Karpas-422 (cell line): ENCODE data around the gene CDC42SE1. TPM values are rescaled to one million over a fixed set of nuclear protein-coding genes. Genes with fewer than 3 reads are reported as not detected.

Experiments used
- DNase-seq: peaks from one replicate; pipeline ENCODE4 v3.0.0-alpha.2; 2015
- H2AFZ ChIP-seq: fragments of 200-600 bp; sonication (generic); 2 replicates; pipeline ENCODE4 v1.6.1; 2014; ENCODE audit warnings: antibody characterized with exemption, low read length, mixed read lengths
- H3K27ac ChIP-seq: fragments of 200-600 bp; sonication (generic); 2 replicates; pipeline ENCODE4 v1.5.1; 2014; ENCODE audit warnings: mild to moderate bottlenecking, low read length, moderate library complexity
- H3K27me3 ChIP-seq: fragments of 200-600 bp; sonication (generic); 2 replicates; pipeline ENCODE4 v1.6.1; 2014; ENCODE audit warnings: low read length, mixed read lengths
- H3K36me3 ChIP-seq: fragments of 200-600 bp; sonication (generic); 2 replicates; pipeline ENCODE4 v1.6.1; 2014; ENCODE audit warnings: low read length, mixed read lengths; ENCODE audit not compliant: insufficient read depth
- H3K4me1 ChIP-seq: fragments of 200-600 bp; sonication (generic); 2 replicates; pipeline ENCODE4 v1.6.1; 2014; ENCODE audit warnings: mild to moderate bottlenecking, low read length, mixed read lengths
- H3K4me2 ChIP-seq: fragments of 200-600 bp; sonication (generic); 2 replicates; pipeline ENCODE4 v1.6.1; 2014; ENCODE audit warnings: low read length, low read depth, mild to moderate bottlenecking; ENCODE audit not compliant: poor library complexity, severe bottlenecking
- H3K4me3 ChIP-seq: fragments of 200-600 bp; sonication (generic); 2 replicates; pipeline ENCODE4 v1.5.1; 2014; ENCODE audit warnings: mild to moderate bottlenecking, antibody characterized with exemption, low read length, mixed read lengths
- H3K79me2 ChIP-seq: fragments of 200-600 bp; sonication (generic); 2 replicates; pipeline ENCODE4 v1.6.1; 2014; ENCODE audit warnings: mild to moderate bottlenecking, low read length, mixed read lengths
- H3K9ac ChIP-seq: fragments of 200-600 bp; sonication (generic); 2 replicates; pipeline ENCODE4 v1.6.0; 2014; ENCODE audit warnings: low read length
- H3K9me2 ChIP-seq: fragments of 200-600 bp; sonication (generic), shearing (Covaris generic); replicated peaks from 2 replicates; pipeline ENCODE4 v1.6.0; 2014; ENCODE audit warnings: mild to moderate bottlenecking, low read length, moderate library complexity; ENCODE audit not compliant: insufficient read depth
- H3K9me3 ChIP-seq: fragments of 300-700, 200-600 bp; sonication (generic); 2 replicates; pipeline ENCODE4 v1.6.1; 2014; ENCODE audit warnings: low read length, mixed read lengths
- H4K20me1 ChIP-seq: fragments of 200-600 bp; sonication (generic); 2 replicates; pipeline ENCODE4 v1.6.1; 2014; ENCODE audit warnings: mild to moderate bottlenecking, antibody characterized with exemption, low read length, low read depth; ENCODE audit not compliant: insufficient read depth
- small RNA-seq: library from RNA; depleted of rRNA; stranded (forward); fragments of <200 nt; gene quantifications from one replicate; pipeline ENCODE3, GENCODE V24; 2014
- total RNA-seq: library from RNA; depleted of rRNA; stranded (reverse); fragments of >200 nt; shearing (Covaris generic); gene quantifications from 2 replicates; pipeline ENCODE4 v1.2.3, GENCODE V29; 2014; ENCODE audit warnings: low replicate concordance; rRNA removed

The CDC42SE1 gene
- total RNA-seq, 1 experiment from 2014 or later, result 100 TPM

DNA sequence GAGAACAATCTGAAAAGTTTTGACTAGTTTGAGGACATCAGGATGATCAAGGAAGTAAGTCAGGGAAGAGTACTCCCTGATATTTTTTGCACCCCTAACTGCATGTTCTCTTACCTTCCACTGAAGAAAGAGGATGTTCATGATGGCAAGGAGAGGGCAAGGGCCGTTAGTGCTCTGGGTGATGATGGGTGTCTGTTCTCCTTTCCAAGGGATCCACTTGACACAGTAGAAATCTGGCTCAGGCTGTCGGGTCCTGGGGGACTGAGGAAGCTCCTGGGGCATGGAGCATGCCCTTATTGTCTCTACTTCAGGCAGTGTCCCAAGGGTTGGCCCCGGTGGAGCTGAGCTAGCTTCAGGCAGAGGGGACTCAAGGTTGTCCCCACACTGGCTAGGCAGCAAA lies 57.4 kb downstream of the CDC42SE1 start:
- Histone ChIP-seq H3K79me2 (peaks cover 9% of the 10 kb centered on the region), H3K9me2 (no peaks in the 10 kb centered on the region), H3K27ac (no peak overlapping the region), H4K20me1 (no peaks in the 10 kb centered on the region), H3K9me3 (no peaks in the 10 kb centered on the region), H3K4me1 (peaks cover 36% of the 10 kb centered on the region), H3K4me3 (no peak overlapping the region), H3K9ac (no peak overlapping the region), H2AFZ (no peak overlapping the region), H3K36me3 (no peaks in the 10 kb centered on the region), H3K27me3 (no peaks in the 10 kb centered on the region), H3K4me2 (no peak overlapping the region)
- DNase-seq, result no peak

DNA sequence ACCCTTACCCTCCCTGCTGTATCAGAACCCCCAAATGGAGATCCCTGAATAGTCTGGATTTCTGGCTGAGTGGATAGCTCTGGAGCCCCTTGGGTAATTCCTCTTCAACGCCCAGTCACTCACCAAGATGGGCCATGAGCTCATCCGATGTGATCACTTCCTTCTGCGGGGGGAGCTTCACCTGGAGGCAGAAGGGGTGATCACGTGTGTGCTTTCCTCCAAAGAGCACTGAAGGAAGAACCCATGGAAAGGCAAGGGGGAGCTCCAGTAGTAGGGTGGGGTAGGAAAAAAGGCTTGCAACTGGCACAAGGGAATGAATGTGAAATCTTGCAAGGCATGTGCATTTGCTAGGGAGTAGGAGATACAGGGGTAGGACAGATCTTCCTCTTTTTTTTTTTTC lies 57.8 kb downstream of the CDC42SE1 start:
- H3K79me2 ChIP-seq, result peaks cover 9% of the 10 kb centered on the region
- H4K20me1 ChIP-seq, result no peaks in the 10 kb centered on the region
- no peaks in the 10 kb centered on the region for H3K27me3 ChIP-seq
- no peak overlapping the region for H3K27ac ChIP-seq
- H3K4me2 ChIP-seq, result no peak overlapping the region
- H3K9ac ChIP-seq, result no peak overlapping the region
- DNase-seq, result no peak
- no peaks in the 10 kb centered on the region for H3K9me3 ChIP-seq
- no peaks in the 10 kb centered on the region for H3K9me2 ChIP-seq
- H3K36me3 ChIP-seq, result no peaks in the 10 kb centered on the region
- H3K4me3 ChIP-seq, result no peak overlapping the region
- H2AFZ ChIP-seq, result no peak overlapping the region
- peaks cover 32% of the 10 kb centered on the region for H3K4me1 ChIP-seq

Small RNA genes lying within 50 kb of the gene (small RNA-seq; reads per million reads assigned to genes)
- not detected for gene RNU6-884P

Other genes starting within 250 kb of the CDC42SE1 start
- gene ARNT, start 183.0 kb downstream of the CDC42SE1 start, total RNA-seq, result 26.7 and 32.0 TPM in 2 replicates
- gene CTXND2, start 172.5 kb downstream of the CDC42SE1 start, total RNA-seq, result not detected in 2 replicates
- gene SETDB1, start 133.3 kb downstream of the CDC42SE1 start, total RNA-seq, result 47.0 and 60.1 TPM in 2 replicates
- gene CERS2, start 84.8 kb downstream of the CDC42SE1 start, total RNA-seq, result 91.6 and 140 TPM in 2 replicates
- 0.19 and 0.47 TPM in 2 replicates for gene ANXA9, start 77.3 kb downstream of the CDC42SE1 start, total RNA-seq
- gene MINDY1, start 52.7 kb downstream of the CDC42SE1 start, total RNA-seq, result 9.9 and 13.0 TPM in 2 replicates
- 28.8 and 35.0 TPM in 2 replicates for gene PRUNE1, start 51.2 kb downstream of the CDC42SE1 start, total RNA-seq
- gene BNIPL, start 23.0 kb downstream of the CDC42SE1 start, total RNA-seq, result 0.63 and 1.4 TPM in 2 replicates
- gene C1orf56, start 11.9 kb downstream of the CDC42SE1 start, total RNA-seq, result 2.5 and 4.6 TPM in 2 replicates
- 5.3 and 8.3 TPM in 2 replicates for gene MLLT11, start 775 bp upstream of the CDC42SE1 start, total RNA-seq
- gene GABPB2, start 11.1 kb upstream of the CDC42SE1 start, total RNA-seq, result 6.7 and 6.9 TPM in 2 replicates
- 1.4 and 1.6 TPM in 2 replicates for gene SEMA6C, start 87.0 kb upstream of the CDC42SE1 start, total RNA-seq
- gene TNFAIP8L2, start 97.0 kb upstream of the CDC42SE1 start, total RNA-seq, result 29.3 and 30.7 TPM in 2 replicates
- 2.1 and 6.6 TPM in 2 replicates for gene LYSMD1, start 106.3 kb upstream of the CDC42SE1 start, total RNA-seq
- 78.9 and 84.1 TPM in 2 replicates for gene SCNM1, start 106.5 kb upstream of the CDC42SE1 start, total RNA-seq
- gene TMOD4, start 116.4 kb upstream of the CDC42SE1 start, total RNA-seq, result 0.52 TPM in 1 of 2 replicates, not detected in the other
- 54.4 and 59.8 TPM in 2 replicates for gene VPS72, start 130.6 kb upstream of the CDC42SE1 start, total RNA-seq
- 72.8 and 75.9 TPM in 2 replicates for gene PIP5K1A, start 138.9 kb upstream of the CDC42SE1 start, total RNA-seq
- 99.7 and 167 TPM in 2 replicates for gene PSMD4, start 195.1 kb upstream of the CDC42SE1 start, total RNA-seq
- 21.3 and 33.5 TPM in 2 replicates for gene ZNF687, start 222.7 kb upstream of the CDC42SE1 start, total RNA-seq